ENCODE data around the gene INSYN2B. TPM values are rescaled to one million over a fixed set of nuclear protein-coding genes. Genes with fewer than 3 reads are reported as not detected.

INSYN2B gene
- total RNA-seq, 1 experiment from 2014 or later, result 1.5 TPM

- no peaks in the 10 kb centered on the region for H3F3A ChIP-seq (ENCODE audit: low read length, unreplicated experiment)
- no peaks in the 10 kb centered on the region for H3K36me3 ChIP-seq (ENCODE audit: low read depth, low read length)
- intact Hi-C loops (cut with micrococcal nuclease), result loop anchor here (5.0 to 10.0 kb wide), 2 partner anchors 160 to 212 kb away; no protein-coding TSS in a partner anchor
- BruUV-seq (replicated peaks), result no TSS peak
- peaks cover 4% of the 10 kb centered on the region; the same call in 1 of the 2 replicates for H3K4me1 ChIP-seq (ENCODE audit: insufficient read depth, low read length)
- H3K9ac ChIP-seq (ENCODE audit: low read length), result no peak overlapping the region
- POLR2A ChIA-PET (ENCODE audit: unreplicated experiment), result no interaction called here
- ATAC-seq (no peak), DNase-seq (no peak)
- CTCF ChIA-PET, result no interaction called here
- no peaks in the 10 kb centered on the region for H3K9me3 ChIP-seq (ENCODE audit: low read length)
- H3K9me2 ChIP-seq (replicated peaks; ENCODE audit: low read length), result no peaks in the 10 kb centered on the region
- H2AFZ ChIP-seq (ENCODE audit: low read length), result no peak overlapping the region
- H4K20me1 ChIP-seq (ENCODE audit: low read length), result no peaks in the 10 kb centered on the region
- H3K79me2 ChIP-seq (ENCODE audit: low read length), result no peaks in the 10 kb centered on the region
- no peak overlapping the region for H3K27ac ChIP-seq (ENCODE audit: low read length)
- no peak overlapping the region for H3K4me2 ChIP-seq (ENCODE audit: low read length)
- TF ChIP-seq EZH2 (IDR thresholded peaks at IDR 0.05; ENCODE audit: low read length, unreplicated experiment) (no peak), CTCF (conservative IDR thresholded peaks at IDR 0.05; ENCODE audit: low read depth, low read length) (no peak), EZH2phosphoT487 (IDR thresholded peaks at IDR 0.05; ENCODE audit: borderline replicate concordance, low read length) (no peak)
- H3K4me3 ChIP-seq (ENCODE audit: low read length), result no peak overlapping the region
- H3K27me3 ChIP-seq (ENCODE audit: low read length), result no peaks in the 10 kb centered on the region
Observed at GRCh38 chr5:169914766-169915165, 65.5 kb downstream of the INSYN2B start.

GRCh38 chr5:169913479-169913878 is 66.8 kb downstream of the INSYN2B start:
- BruUV-seq (replicated peaks), result no TSS peak
- ATAC-seq (no peak), DNase-seq (no peak)
- H3K4me1 ChIP-seq (ENCODE audit: insufficient read depth, low read length), result peaks cover 4% of the 10 kb centered on the region; the same call in 1 of the 2 replicates
- POLR2A ChIA-PET (ENCODE audit: unreplicated experiment), result no interaction called here
- H3F3A ChIP-seq (ENCODE audit: low read length, unreplicated experiment), result no peaks in the 10 kb centered on the region
- CTCF ChIA-PET, result no interaction called here
- H4K20me1 ChIP-seq (ENCODE audit: low read length), result no peaks in the 10 kb centered on the region
- no peaks in the 10 kb centered on the region for H3K9me3 ChIP-seq (ENCODE audit: low read length)
- no peak overlapping the region for H3K27ac ChIP-seq (ENCODE audit: low read length)
- H2AFZ ChIP-seq (ENCODE audit: low read length), result no peak overlapping the region
- intact Hi-C loops (cut with micrococcal nuclease), result loop anchor here (5.0 to 10.0 kb wide), 2 partner anchors 161 to 211 kb away; no protein-coding TSS in a partner anchor
- no peaks in the 10 kb centered on the region for H3K27me3 ChIP-seq (ENCODE audit: low read length)
- no peaks in the 10 kb centered on the region for H3K36me3 ChIP-seq (ENCODE audit: low read depth, low read length)
- no peaks in the 10 kb centered on the region for H3K79me2 ChIP-seq (ENCODE audit: low read length)
- TF ChIP-seq EZH2phosphoT487 (IDR thresholded peaks at IDR 0.05; ENCODE audit: borderline replicate concordance, low read length), result no peak
- TF ChIP-seq CTCF (conservative IDR thresholded peaks at IDR 0.05; ENCODE audit: low read depth, low read length), result no peak
- no peak for TF ChIP-seq EZH2 (IDR thresholded peaks at IDR 0.05; ENCODE audit: low read length, unreplicated experiment)
- H3K9ac ChIP-seq (ENCODE audit: low read length), result no peak overlapping the region
- no peaks in the 10 kb centered on the region for H3K9me2 ChIP-seq (replicated peaks; ENCODE audit: low read length)
- no peak overlapping the region for H3K4me2 ChIP-seq (ENCODE audit: low read length)
- no peak overlapping the region for H3K4me3 ChIP-seq (ENCODE audit: low read length)

GRCh38 chr5:169911448-169912212 is 68.7 kb downstream of the INSYN2B start:
- DNase-seq, result peak; percentile 26
- H3F3A ChIP-seq (ENCODE audit: low read length, unreplicated experiment), result no peaks in the 10 kb centered on the region
- ChIA-PET POLR2A (ENCODE audit: unreplicated experiment) (no interaction called here), CTCF (no interaction called here)
- H3K4me2 ChIP-seq (ENCODE audit: low read length), result no peak overlapping the region
- H3K36me3 ChIP-seq (ENCODE audit: low read depth, low read length), result no peaks in the 10 kb centered on the region
- peak; percentile 61 for ATAC-seq
- H3K27ac ChIP-seq (ENCODE audit: low read length), result no peak overlapping the region
- H3K79me2 ChIP-seq (ENCODE audit: low read length), result no peaks in the 10 kb centered on the region
- intact Hi-C loops (cut with micrococcal nuclease), result loop anchor here (1.0 to 10.0 kb wide), 3 partner anchors 69 to 209 kb away; partner anchors contain the start of gene INSYN2B
- no peaks in the 10 kb centered on the region for H3K27me3 ChIP-seq (ENCODE audit: low read length)
- no peaks in the 10 kb centered on the region for H3K9me3 ChIP-seq (ENCODE audit: low read length)
- H2AFZ ChIP-seq (ENCODE audit: low read length), result no peak overlapping the region
- BruUV-seq (replicated peaks), result no TSS peak
- H4K20me1 ChIP-seq (ENCODE audit: low read length), result no peaks in the 10 kb centered on the region
- H3K9me2 ChIP-seq (replicated peaks; ENCODE audit: low read length), result no peaks in the 10 kb centered on the region
- no peak overlapping the region for H3K4me3 ChIP-seq (ENCODE audit: low read length)
- TF ChIP-seq EZH2 (IDR thresholded peaks at IDR 0.05; ENCODE audit: low read length, unreplicated experiment) (no peak), EZH2phosphoT487 (IDR thresholded peaks at IDR 0.05; ENCODE audit: borderline replicate concordance, low read length) (no peak), CTCF (conservative IDR thresholded peaks at IDR 0.05; ENCODE audit: low read depth, low read length) (peak; percentile 40)
- H3K4me1 ChIP-seq (ENCODE audit: insufficient read depth, low read length), result peaks cover under 1% of the 10 kb centered on the region; the same call in 1 of the 2 replicates
- H3K9ac ChIP-seq (ENCODE audit: low read length), result no peak overlapping the region
